Osteoblast (primary cell): ENCODE results near the gene ALLC. TPM values are rescaled to one million over a fixed set of nuclear protein-coding genes. Genes with fewer than 3 reads are reported as not detected.

Source experiments
- DNase-seq: peaks from one replicate; pipeline ENCODE4 v3.0.0; 2011; ENCODE audit warnings: low spot score, mixed read lengths; ENCODE audit not compliant: insufficient read length; ENCODE audit errors: missing footprints
- H2AFZ ChIP-seq: 2 replicates; pipeline ENCODE4 v1.6.0; 2011; ENCODE audit warnings: mild to moderate bottlenecking, low read length
- H3K27ac ChIP-seq: 2 replicates; pipeline ENCODE4 v1.5.1; 2011; ENCODE audit warnings: mild to moderate bottlenecking, low read depth, low read length, moderate library complexity
- H3K27me3 ChIP-seq: 2 replicates; pipeline ENCODE4 v1.6.0; 2012; ENCODE audit warnings: mild to moderate bottlenecking, control low read depth, inconsistent platforms, low read length, moderate library complexity; ENCODE audit not compliant: insufficient read depth
- H3K36me3 ChIP-seq: 2 replicates; pipeline ENCODE4 v1.5.1; 2011; ENCODE audit warnings: mild to moderate bottlenecking, low read length, control low read depth, moderate library complexity; ENCODE audit not compliant: insufficient read depth
- H3K4me1 ChIP-seq: 2 replicates; pipeline ENCODE4 v1.5.1; 2011; ENCODE audit warnings: mild to moderate bottlenecking, low read length, control low read depth, moderate library complexity; ENCODE audit not compliant: insufficient read depth
- H3K4me2 ChIP-seq: 2 replicates; pipeline ENCODE4 v1.6.0; 2011; ENCODE audit warnings: mild to moderate bottlenecking, low read length; ENCODE audit not compliant: insufficient read depth
- H3K4me3 ChIP-seq: fragments of 200-600 bp; sonication (generic); 3 replicates; pipeline ENCODE4 v1.5.1; 2012; ENCODE audit warnings: mild to moderate bottlenecking, low read length, inconsistent platforms; ENCODE audit not compliant: insufficient read depth
- H3K79me2 ChIP-seq: 2 replicates; pipeline ENCODE4 v1.6.0; 2012; ENCODE audit warnings: mild to moderate bottlenecking, low read length, control low read depth, inconsistent platforms; ENCODE audit not compliant: insufficient read depth
- H3K9me3 ChIP-seq: 2 replicates; pipeline ENCODE4 v1.5.1; 2011; ENCODE audit warnings: low read depth, low read length, control low read depth
- H4K20me1 ChIP-seq: 2 replicates; pipeline ENCODE4 v1.6.0; 2012; ENCODE audit warnings: mild to moderate bottlenecking, low read length, control low read depth; ENCODE audit not compliant: insufficient read depth
- small RNA-seq: library from RNA; depleted of rRNA; stranded (forward); fragments of <200 nt; gene quantifications from one replicate; pipeline ENCODE3, GENCODE V24; 2012
- total RNA-seq: library from RNA; depleted of rRNA; stranded (reverse); fragments of >200 nt; gene quantifications from 2 replicates; pipeline ENCODE4 v1.2.3, GENCODE V29; 2012
- TF ChIP-seq, protein P1 (sequence below): IDR thresholded peaks from 2 replicates; pipeline ENCODE4 v1.5.1; 2011; ENCODE audit warnings: mild to moderate bottlenecking, low read depth, low read length, moderate library complexity; ENCODE audit errors: extremely low read depth

The ALLC gene
- total RNA-seq, 1 donor, result not detected

DNA sequence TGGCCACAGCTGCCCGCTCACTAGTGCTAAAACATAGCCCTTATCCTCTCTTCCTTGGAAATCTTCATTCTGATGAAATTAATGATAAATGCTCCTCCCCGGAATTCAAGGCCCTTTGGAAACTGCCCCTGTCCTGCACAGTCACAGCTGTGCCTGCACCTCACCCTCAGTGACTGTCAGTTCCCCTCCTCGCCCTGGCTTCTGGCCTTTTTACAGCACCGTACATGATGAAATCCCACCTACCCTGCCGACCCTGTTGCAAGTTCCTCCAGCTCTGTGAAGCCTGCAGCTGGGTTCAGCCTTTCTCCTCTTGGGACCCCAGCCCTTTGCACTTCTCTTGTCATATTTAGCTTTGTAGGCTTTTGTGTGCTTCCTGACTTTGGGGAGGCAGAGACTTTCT lies 93.8 kb downstream of the ALLC start:
- Histone ChIP-seq H3K4me3 (no peak overlapping the region), H3K79me2 (no peaks in the 10 kb centered on the region), H3K27ac (no peak overlapping the region), H4K20me1 (no peaks in the 10 kb centered on the region), H3K4me1 (no peaks in the 10 kb centered on the region), H3K9me3 (peaks cover 2% of the 10 kb centered on the region), H2AFZ (no peak overlapping the region), H3K4me2 (no peak overlapping the region), H3K36me3 (no peaks in the 10 kb centered on the region), H3K27me3 (no peaks in the 10 kb centered on the region)
- TF ChIP-seq, protein P1, sequence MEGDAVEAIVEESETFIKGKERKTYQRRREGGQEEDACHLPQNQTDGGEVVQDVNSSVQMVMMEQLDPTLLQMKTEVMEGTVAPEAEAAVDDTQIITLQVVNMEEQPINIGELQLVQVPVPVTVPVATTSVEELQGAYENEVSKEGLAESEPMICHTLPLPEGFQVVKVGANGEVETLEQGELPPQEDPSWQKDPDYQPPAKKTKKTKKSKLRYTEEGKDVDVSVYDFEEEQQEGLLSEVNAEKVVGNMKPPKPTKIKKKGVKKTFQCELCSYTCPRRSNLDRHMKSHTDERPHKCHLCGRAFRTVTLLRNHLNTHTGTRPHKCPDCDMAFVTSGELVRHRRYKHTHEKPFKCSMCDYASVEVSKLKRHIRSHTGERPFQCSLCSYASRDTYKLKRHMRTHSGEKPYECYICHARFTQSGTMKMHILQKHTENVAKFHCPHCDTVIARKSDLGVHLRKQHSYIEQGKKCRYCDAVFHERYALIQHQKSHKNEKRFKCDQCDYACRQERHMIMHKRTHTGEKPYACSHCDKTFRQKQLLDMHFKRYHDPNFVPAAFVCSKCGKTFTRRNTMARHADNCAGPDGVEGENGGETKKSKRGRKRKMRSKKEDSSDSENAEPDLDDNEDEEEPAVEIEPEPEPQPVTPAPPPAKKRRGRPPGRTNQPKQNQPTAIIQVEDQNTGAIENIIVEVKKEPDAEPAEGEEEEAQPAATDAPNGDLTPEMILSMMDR, result no peak
- DNase-seq, result no peak

Small RNA genes lying within 50 kb of the gene (small RNA-seq; reads per million reads assigned to genes)
- gene TMSB4XP2, result not detected

Other genes starting within 250 kb of the ALLC start
- gene ADI1, start 138.7 kb upstream of the ALLC start, total RNA-seq, result 51.3 and 55.4 TPM in 2 replicates
- gene RNASEH1, start 99.9 kb upstream of the ALLC start, total RNA-seq, result 35.9 and 39.4 TPM in 2 replicates
- 1,101 and 1,268 TPM in 2 replicates for gene RPS7, start 82.9 kb upstream of the ALLC start, total RNA-seq
- gene COLEC11, start 63.1 kb upstream of the ALLC start, total RNA-seq, result under 0.01 and 0.36 TPM in 2 replicates
- gene DCDC2C, start 45.4 kb downstream of the ALLC start, total RNA-seq, result not detected in 2 replicates